Testis (tissue), 3 donors: ENCODE measurements around the gene EFNA3. TPM values are rescaled to one million over a fixed set of nuclear protein-coding genes. Genes with fewer than 3 reads are reported as not detected.
"Not testable (repeated sequence)": the region's sequence is repeated elsewhere in the genome, so short reads cannot be mapped to it uniquely, and the experiment has no call there.

ENCODE experiments used
- DNase-seq: peaks from one replicate; pipeline ENCODE4 v3.0.0-alpha.2; 2019
- H3K27ac ChIP-seq, 2 donors: fragments of 200-600 bp; sonication (generic); one replicate each; pipeline ENCODE4 v1.5.1; 2019
- H3K27me3 ChIP-seq: fragments of 200-600 bp; sonication (generic); one replicate; pipeline ENCODE4 v1.5.1; 2019
- H3K36me3 ChIP-seq: fragments of 200-600 bp; sonication (generic); one replicate; pipeline ENCODE4 v1.5.1; 2017; ENCODE audit warnings: low read depth; ENCODE audit errors: missing control alignments
- H3K4me1 ChIP-seq: fragments of 200-600 bp; sonication (generic); one replicate; pipeline ENCODE4 v1.5.1; 2019
- H3K4me3 ChIP-seq, 2 donors: fragments of 200-600 bp; sonication (generic); one replicate each; pipeline ENCODE4 v1.5.1; 2017 to 2019
- H3K9me3 ChIP-seq: fragments of 200-600 bp; sonication (generic); one replicate; pipeline ENCODE4 v1.5.1; 2017
- CTCF ChIP-seq, 3 experiments: fragments of 450-650 bp in 2 of 3; fragments of 200-600 bp in 1 of 3; sonication (generic) in 1 of 3; IDR thresholded peaks; one replicate each; pipeline ENCODE4 v1.5.1; 2016 to 2019; ENCODE audit warnings: antibody characterized with exemption in 3 of 3, mild to moderate bottlenecking in 2 of 3, moderate library complexity in 1 of 3
- POLR2A ChIP-seq: fragments of 450-650 bp; IDR thresholded peaks from one replicate; pipeline ENCODE4 v1.6.1; 2017; ENCODE audit warnings: antibody characterized with exemption, mild to moderate bottlenecking, moderate library complexity
- WGBS, 2 donors: methylation state at CpG; one replicate each; pipeline ENCODE4 v1.1.5; 2018; 5-methylcytosine and 5-hydroxymethylcytosine counted together
- intact Hi-C: fragments of 100-400 bp; cut with DNase I; formaldehyde crosslinking; loops from one replicate; pipeline ENCODE4 v1.15.1; 2023; ENCODE audit warnings: low total_unique reads
- polyA plus RNA-seq: library from polyadenylated mRNA; stranded (reverse); fragments of 350-450 nt; fragmentation: Illumina TruSeq; extraction: RNeasy Lipid Tissue Mini Kit (QIAGEN cat#74804); gene quantifications from one replicate; pipeline ENCODE4 v1.2.3, GENCODE V29; 2014; ENCODE audit warnings: low read depth, low replicate concordance; ENCODE audit not compliant: insufficient read depth
- total RNA-seq, 2 donors: library from RNA; depleted of rRNA; stranded (reverse); fragments of >200 nt; gene quantifications; one replicate each; pipeline ENCODE4 v1.2.3, GENCODE V29; 2016

Gene EFNA3
- total and polyA plus RNA-seq, 3 donors from 2014 or later, result 7.5 to 9.9 (median 7.7) TPM

GRCh38 chr1:155117610-155118009 is 39.0 kb downstream of the EFNA3 start:
- WGBS, 2 donors, result 74 to 86% methylated on average over 4 of the region's 4 CpGs
- Histone ChIP-seq H3K36me3 (no peaks in the 10 kb centered on the region), H3K4me3 (no peak overlapping the region), H3K27me3 (no peaks in the 10 kb centered on the region), H3K27ac (no peak overlapping the region), H3K4me1 (no peaks in the 10 kb centered on the region), H3K9me3 (no peaks in the 10 kb centered on the region)
- intact Hi-C loops, result no loop called here
- DNase-seq, result no peak
- TF ChIP-seq POLR2A (no peak), CTCF (IDR thresholded peaks at IDR 0.05) (no peak)

GRCh38 chr1:155118090-155118489 is 39.5 kb downstream of the EFNA3 start:
- H3K9me3 ChIP-seq, H3K4me3 ChIP-seq, intact Hi-C loops, H3K36me3 ChIP-seq, DNase-seq, H3K27me3 ChIP-seq, H3K27ac ChIP-seq, H3K4me1 ChIP-seq: not testable (repeated sequence)
- 92 to 93% methylated on average over 7 of the region's 7 CpGs for WGBS, 2 donors

GRCh38 chr1:155120253-155120652 is 41.6 kb downstream of the EFNA3 start:
- Histone ChIP-seq H3K36me3 (no peaks in the 10 kb centered on the region), H3K27me3 (no peaks in the 10 kb centered on the region), H3K27ac (no peak overlapping the region), H3K9me3 (no peaks in the 10 kb centered on the region), H3K4me3 (no peak overlapping the region), H3K4me1 (no peaks in the 10 kb centered on the region)
- no peak for TF ChIP-seq CTCF (IDR thresholded peaks at IDR 0.05)
- TF ChIP-seq POLR2A, result no peak
- no peak for DNase-seq
- intact Hi-C loops, result no loop called here
- 52 to 65% methylated on average over 5 to 6 of the region's 6 CpGs for whole genome bisulfite sequencing, 2 donors

- H3K9me3 ChIP-seq, result no peaks in the 10 kb centered on the region
- intact Hi-C loops, result no loop called here
- no peak overlapping the region for H3K4me3 ChIP-seq
- TF ChIP-seq POLR2A (no peak), CTCF (IDR thresholded peaks at IDR 0.05) (no peak)
- H3K4me1 ChIP-seq, result peaks cover under 1% of the 10 kb centered on the region
- H3K36me3 ChIP-seq, result no peaks in the 10 kb centered on the region
- DNase-seq, result no peak
- H3K27me3 ChIP-seq, result no peaks in the 10 kb centered on the region
- no peak overlapping the region for H3K27ac ChIP-seq
- WGBS, 2 donors, result 78 to 82% methylated on average over 2 of the region's 2 CpGs
Measured at GRCh38 chr1:155121249-155121648, 42.6 kb downstream of the EFNA3 start.

- H3K27ac ChIP-seq, result no peak overlapping the region
- intact Hi-C loops, result no loop called here
- no peak overlapping the region for H3K4me3 ChIP-seq
- no peak for DNase-seq
- WGBS, 2 donors, result 79 to 97% methylated on average over 2 of the region's 2 CpGs
- no peaks in the 10 kb centered on the region for H3K36me3 ChIP-seq
- TF ChIP-seq CTCF (IDR thresholded peaks at IDR 0.05) (no peak), POLR2A (no peak)
- H3K4me1 ChIP-seq, result peaks cover 11% of the 10 kb centered on the region
- no peaks in the 10 kb centered on the region for H3K27me3 ChIP-seq
- H3K9me3 ChIP-seq, result no peaks in the 10 kb centered on the region
Measured at GRCh38 chr1:155122308-155122707, 43.7 kb downstream of the EFNA3 start.
